D721Med (cell line): ENCODE results near the gene ANOS1.

Experiments
- DNase-seq: peaks from one replicate; pipeline ENCODE4 v3.0.0; 2011; ENCODE audit warnings: low spot score; ENCODE audit not compliant: insufficient read length
- FAIRE-seq: peaks from 2 replicates; lab custom pipeline; 2011; peaks lifted over from hg19 to GRCh38; lab: Jason Lieb, UNC
- CTCF ChIP-seq: IDR thresholded peaks from 2 replicates; pipeline ENCODE4 v1.5.1; 2012; ENCODE audit warnings: mild to moderate bottlenecking, control low read depth; ENCODE audit not compliant: insufficient read depth; ENCODE audit errors: missing control alignments

The ANOS1 gene

GRCh38 chrX:8728932-8729535 lies 2.9 kb downstream of the ANOS1 start:
- no peak for DNase-seq
- FAIRE-seq: no peak
- TF ChIP-seq CTCF: no peak

- no peak for FAIRE-seq
- TF ChIP-seq CTCF: no peak
- no peak for DNase-seq
Measured at GRCh38 chrX:8726031-8726652, 5.8 kb downstream of the ANOS1 start.

- FAIRE-seq (no peak), DNase-seq (no peak)
- no peak for TF ChIP-seq CTCF
Measured at GRCh38 chrX:8724300-8724699, 7.6 kb downstream of the ANOS1 start.

- FAIRE-seq (no peak), DNase-seq (no peak)
- TF ChIP-seq CTCF: no peak
Measured at GRCh38 chrX:8721536-8721935, 10.4 kb downstream of the ANOS1 start.

- TF ChIP-seq CTCF: no peak
- no peak for FAIRE-seq
Measured at GRCh38 chrX:8720136-8720535, 11.8 kb downstream of the ANOS1 start.

GRCh38 chrX:8717354-8717753 lies 14.6 kb downstream of the ANOS1 start:
- DNase-seq: no peak
- no peak for FAIRE-seq
- TF ChIP-seq CTCF: no peak

More at GRCh38 chrX:8720136-8720535, 11.8 kb downstream of the ANOS1 start:
- DNase-seq: no peak

- FAIRE-seq: no peak
- DNase-seq: no peak
- TF ChIP-seq CTCF: no peak
Measured at GRCh38 chrX:8714164-8714563, 17.8 kb downstream of the ANOS1 start.
